Omental fat pad (tissue), 4 donors: Measurements from ENCODE around the gene MAGI1. TPM values are rescaled to one million over a fixed set of nuclear protein-coding genes. Genes with fewer than 3 reads are reported as not detected.

Experiments
- ATAC-seq: fragments of 150-250 bp; one replicate; pipeline ENCODE4 v1.9.1; 2016; ENCODE audit warnings: mild to moderate bottlenecking, moderate library complexity; ENCODE audit not compliant: low FRiP score
- DNase-seq: peaks from one replicate; pipeline ENCODE4 v3.0.0-alpha.2; 2019; ENCODE audit warnings: low spot score
- CTCF ChIP-seq, 3 donors: fragments of 450-650 bp; IDR thresholded peaks; one replicate each; pipeline ENCODE4 v1.5.1; 2016 to 2017; ENCODE audit warnings: antibody characterized with exemption in 3 of 3, mild to moderate bottlenecking in 3 of 3, moderate library complexity in 2 of 3
- total RNA-seq, 4 donors: library from RNA; depleted of rRNA; stranded (reverse); fragments of >200 nt; gene quantifications; one replicate each; pipeline ENCODE4 v1.1.0, GENCODE V29; 2016

MAGI1 gene
- total RNA-seq, 4 donors from 2014 or later, result 22.9 to 38.8 (median 34.3) TPM

GRCh38 chr3:65810302-65810701 lies 228.4 kb downstream of the MAGI1 start:
- ATAC-seq (no peak), DNase-seq (no peak)
- no peak for TF ChIP-seq CTCF (IDR thresholded peaks at IDR 0.05)

GRCh38 chr3:65809641-65810150 lies 229.0 kb downstream of the MAGI1 start:
- DNase-seq (no peak), ATAC-seq (no peak)
- TF ChIP-seq CTCF (IDR thresholded peaks at IDR 0.05), result no peak

GRCh38 chr3:65808824-65809223 lies 229.9 kb downstream of the MAGI1 start:
- ATAC-seq (no peak), DNase-seq (no peak)
- TF ChIP-seq CTCF (IDR thresholded peaks at IDR 0.05), result no peak

- no peak for ATAC-seq
- no peak for DNase-seq
- no peak for TF ChIP-seq CTCF (IDR thresholded peaks at IDR 0.05)
Observed at GRCh38 chr3:65808407-65808806, 230.3 kb downstream of the MAGI1 start.

GRCh38 chr3:65807225-65807624 lies 231.5 kb downstream of the MAGI1 start:
- no peak for TF ChIP-seq CTCF (IDR thresholded peaks at IDR 0.05)
- no peak for DNase-seq
- ATAC-seq, result no peak

GRCh38 chr3:65806600-65806999 lies 232.1 kb downstream of the MAGI1 start:
- no peak for ATAC-seq
- no peak for TF ChIP-seq CTCF (IDR thresholded peaks at IDR 0.05)
- no peak for DNase-seq

GRCh38 chr3:65796676-65797075 lies 242.0 kb downstream of the MAGI1 start:
- no peak for DNase-seq
- no peak for TF ChIP-seq CTCF (IDR thresholded peaks at IDR 0.05)

More at GRCh38 chr3:65796676-65797075, 242.0 kb downstream of the MAGI1 start:
- no peak for ATAC-seq
